Activated CD8-positive, alpha-beta T cell treated with anti-CD3 and anti-CD28 coated beads, Interleukin-2, amount 10 ng/mL, durations not matched to agents 7 days and 5 days (primary cell): ENCODE results near the gene HSDL2. TPM values are rescaled to one million over a fixed set of nuclear protein-coding genes. Genes with fewer than 3 reads are reported as not detected.
"Not testable (repeated sequence)": the region's sequence is repeated elsewhere in the genome, so short reads cannot be mapped to it uniquely, and the experiment has no call there.

Experiments
- ATAC-seq: fragments of 150-1000 bp; cut with Tn5 transposase; one replicate; pipeline ENCODE4 v1.10.0; 2021; ENCODE audit warnings: moderate library complexity
- CTCF ChIA-PET: fragments of 350-600 bp; sonication (Branson Sonifier 250); formaldehyde crosslinking; loops from one replicate; lab custom pipeline; 2021; ENCODE audit warnings: antibody characterized with exemption; lab: Charles Lee
- POLR2A ChIA-PET: fragments of 350-600 bp; sonication (Branson Sonifier 250); formaldehyde crosslinking; loops from one replicate; lab custom pipeline; 2021; ENCODE audit warnings: antibody characterized with exemption; lab: Charles Lee
- DNase-seq: peaks from one replicate; pipeline ENCODE4 v3.0.0-alpha.2; 2020
- H3K27ac Mint-ChIP-seq: one replicate; pipeline ENCODE4 v1.8.0; 2021; ENCODE audit warnings: mild to moderate bottlenecking, mixed read lengths
- H3K27me3 Mint-ChIP-seq: one replicate; pipeline ENCODE4 v1.8.0; 2021; ENCODE audit warnings: low read depth, mixed read lengths
- H3K36me3 Mint-ChIP-seq: one replicate; pipeline ENCODE4 v1.8.0; 2021; ENCODE audit warnings: low read depth, mixed read lengths
- H3K4me1 Mint-ChIP-seq: one replicate; pipeline ENCODE4 v1.8.0; 2021; ENCODE audit warnings: low read depth, mixed read lengths
- H3K4me3 Mint-ChIP-seq: one replicate; pipeline ENCODE4 v1.8.0; 2021; ENCODE audit warnings: mild to moderate bottlenecking, mixed read lengths
- H3K9me3 Mint-ChIP-seq: one replicate; pipeline ENCODE4 v1.8.0; 2022; ENCODE audit warnings: mixed read lengths; ENCODE audit not compliant: insufficient read depth
- total RNA-seq, 2 experiments: library from RNA; stranded (reverse); gene quantifications; one replicate each; pipeline ENCODE4 v1.2.3, GENCODE V29; 2021

HSDL2 gene
- total RNA-seq, 2 experiments from 2014 or later: 28.9 to 29.8 TPM

GRCh38 chr9:112379177-112380101, 469 bp upstream of the HSDL2 start:
- peak; percentile 94 for ATAC-seq

DNA sequence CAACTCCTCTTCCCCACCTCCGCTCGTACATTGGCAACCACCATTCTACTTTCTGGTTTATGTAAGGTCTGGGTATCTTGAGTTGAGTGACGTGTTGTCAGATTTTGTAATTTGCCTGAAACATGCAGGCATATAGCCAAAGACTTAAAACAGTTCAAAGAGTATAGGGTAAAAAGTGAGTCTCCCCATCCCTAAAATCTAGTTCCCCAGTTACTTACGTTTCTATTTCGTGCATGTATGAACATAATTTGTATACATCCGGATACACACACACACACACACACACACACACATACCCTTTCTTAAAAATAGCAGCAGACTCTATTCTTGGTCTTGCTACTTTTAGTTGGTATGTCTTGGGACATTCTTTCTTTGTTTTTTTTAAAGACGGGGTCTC, 915 bp downstream of the HSDL2 start:
- Mint-ChIP-seq H3K4me3 (peak overlapping the region; percentile 99), H3K4me1 (peaks cover 53% of the 10 kb centered on the region), H3K27me3 (no peaks in the 10 kb centered on the region), H3K9me3 (no peaks in the 10 kb centered on the region), H3K36me3 (peaks cover 7% of the 10 kb centered on the region), H3K27ac (peak overlapping the region; percentile 97)
- ChIA-PET POLR2A (interaction anchor here (0.8 to 2.7 kb wide), 6 partner anchors 14 to 898 kb away, joined by 3 to 26 read pairs (median 4); partner anchors contain the start of genes KIAA1958 and PTBP3), CTCF (interaction anchor here (1.5 to 2.9 kb wide), 5 partner anchors 19 to 522 kb away, joined by 3 to 22 read pairs (median 7); no protein-coding TSS in a partner anchor)
- ATAC-seq (no peak), DNase-seq (peak; percentile 29)

More at GRCh38 chr9:112379177-112380101, 469 bp upstream of the HSDL2 start:
- H3K4me1 Mint-ChIP-seq: peaks cover 50% of the 10 kb centered on the region
- H3K36me3 Mint-ChIP-seq: peaks cover 12% of the 10 kb centered on the region
- POLR2A ChIA-PET: interaction anchor here (0.6 to 2.7 kb wide), 30 partner anchors 8 to 896 kb away, joined by 3 to 26 read pairs (median 4); partner anchors contain the start of genes INIP, KIAA1958, PTBP3 and SUSD1
- no peaks in the 10 kb centered on the region for H3K9me3 Mint-ChIP-seq
- H3K27me3 Mint-ChIP-seq: no peaks in the 10 kb centered on the region
- CTCF ChIA-PET: interaction anchor here (0.6 to 3.2 kb wide), 22 partner anchors 10 to 523 kb away, joined by 3 to 22 read pairs (median 4); partner anchors contain the start of genes INIP, KIAA1958 and PTBP3
- DNase-seq: peak; percentile 99
- H3K27ac Mint-ChIP-seq: peak overlapping the region; percentile 97
- peak overlapping the region; percentile 99 for H3K4me3 Mint-ChIP-seq

- CTCF ChIA-PET: no interaction called here
- Mint-ChIP-seq H3K4me3 (no peak overlapping the region), H3K36me3 (peaks cover 7% of the 10 kb centered on the region), H3K27me3 (no peaks in the 10 kb centered on the region), H3K4me1 (peaks cover 53% of the 10 kb centered on the region), H3K9me3 (no peaks in the 10 kb centered on the region), H3K27ac (no peak overlapping the region)
- DNase-seq (no peak), ATAC-seq (no peak)
- POLR2A ChIA-PET: no interaction called here
Observed at GRCh38 chr9:112382066-112382465, 2.2 kb downstream of the HSDL2 start.

DNA sequence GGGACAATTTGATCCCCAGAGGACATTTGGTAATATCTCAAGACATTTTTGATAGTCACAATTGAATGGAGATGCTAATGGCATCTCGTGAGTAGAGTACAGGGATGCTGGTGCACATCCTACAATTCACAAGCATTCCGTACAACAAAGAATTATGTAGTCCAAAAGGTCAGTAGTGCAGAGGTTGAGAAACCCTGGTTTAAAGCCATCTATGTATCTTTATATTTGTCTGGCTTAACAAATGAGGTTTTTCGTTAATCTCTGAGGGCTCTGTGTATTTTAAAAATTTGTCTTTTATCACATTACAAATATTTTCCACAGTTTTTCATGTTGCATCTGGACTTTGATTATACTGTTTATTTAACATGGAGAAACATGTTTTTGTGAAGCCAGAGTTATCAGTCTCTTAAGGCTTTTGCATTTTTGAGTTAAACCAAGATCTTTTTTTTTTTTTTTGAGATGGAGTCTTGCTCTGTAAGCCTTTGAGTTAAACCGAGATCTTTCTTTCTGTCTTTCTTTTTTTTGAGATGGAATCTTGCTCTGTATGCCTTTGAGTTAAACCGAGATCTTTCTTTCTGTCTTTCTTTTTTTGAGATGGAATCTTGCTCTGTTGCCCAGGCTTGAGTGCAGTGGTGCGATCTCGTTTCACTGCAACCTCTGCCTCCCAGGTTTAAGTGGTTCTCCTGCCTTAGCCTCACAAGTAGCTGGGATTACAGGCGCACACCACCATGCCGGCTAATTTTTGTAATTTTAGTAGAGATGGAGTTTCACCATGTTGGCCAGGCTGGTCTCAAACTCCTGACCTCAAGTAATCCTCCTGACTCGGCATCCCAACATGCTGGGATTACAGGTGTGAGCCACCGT, 2.8 kb downstream of the HSDL2 start:
- DNase-seq (no peak), ATAC-seq (no peak)
- ChIA-PET POLR2A (no interaction called here), CTCF (no interaction called here)
- Mint-ChIP-seq H3K4me3 (no peak overlapping the region), H3K27ac (no peak overlapping the region), H3K36me3 (peaks cover 10% of the 10 kb centered on the region), H3K9me3 (no peaks in the 10 kb centered on the region), H3K27me3 (no peaks in the 10 kb centered on the region), H3K4me1 (peaks cover 53% of the 10 kb centered on the region)

DNA sequence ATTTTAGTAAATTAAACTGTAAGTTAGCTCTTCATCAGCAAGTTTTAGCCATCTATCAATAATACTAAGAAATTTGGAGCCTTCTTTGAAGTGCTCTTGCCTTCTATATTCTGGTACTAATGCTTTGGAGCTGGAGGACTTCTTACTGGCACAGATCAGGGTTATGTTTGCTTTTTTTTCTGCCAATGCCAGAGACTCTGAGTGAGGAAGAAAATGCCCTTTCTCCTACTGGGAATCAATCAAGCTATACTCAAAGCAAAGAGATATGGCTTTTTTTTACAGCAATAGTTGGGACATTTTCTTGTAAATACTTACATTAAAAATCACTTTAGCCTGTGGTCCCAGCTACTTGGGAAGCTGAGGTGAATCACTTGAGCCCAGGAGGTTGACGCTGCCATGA, 4.3 kb downstream of the HSDL2 start:
- CTCF ChIA-PET: interaction anchor here (1.4 kb wide), 1 partner anchor 23 kb away, joined by 4 read pairs; no protein-coding TSS in a partner anchor
- Mint-ChIP-seq H3K4me1 (peaks cover 44% of the 10 kb centered on the region), H3K4me3 (no peak overlapping the region), H3K36me3 (peaks cover 10% of the 10 kb centered on the region), H3K9me3 (no peaks in the 10 kb centered on the region), H3K27ac (no peak overlapping the region), H3K27me3 (no peaks in the 10 kb centered on the region)
- DNase-seq (no peak), ATAC-seq (no peak)
- POLR2A ChIA-PET: no interaction called here

DNA sequence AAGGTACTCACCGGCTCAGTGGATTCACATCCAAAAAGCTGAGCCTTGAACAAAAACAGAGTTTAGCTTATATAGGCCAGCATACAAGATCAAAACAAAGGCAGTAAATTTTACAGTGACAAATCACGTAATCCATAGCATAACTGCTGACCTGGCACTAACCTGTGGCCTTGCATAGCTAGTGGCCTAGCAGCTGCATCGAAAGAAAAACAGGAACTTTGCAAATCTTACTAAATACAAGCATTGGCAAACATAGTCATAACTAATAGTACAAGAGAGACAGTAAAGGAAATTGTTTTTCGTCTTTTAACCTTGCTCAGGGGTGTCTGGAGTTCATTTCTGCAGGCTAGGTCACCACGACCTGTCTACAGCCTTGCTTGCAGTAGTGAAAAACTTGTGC, 4.8 kb downstream of the HSDL2 start:
- DNase-seq: no peak
- H3K9me3 Mint-ChIP-seq: no peaks in the 10 kb centered on the region
- no peak overlapping the region for H3K4me3 Mint-ChIP-seq
- CTCF ChIA-PET: interaction anchor here (1.4 kb wide), 1 partner anchor 23 kb away, joined by 4 read pairs; no protein-coding TSS in a partner anchor
- H3K27ac Mint-ChIP-seq: no peak overlapping the region
- no peaks in the 10 kb centered on the region for H3K27me3 Mint-ChIP-seq
- ATAC-seq: no peak
- H3K4me1 Mint-ChIP-seq: peaks cover 44% of the 10 kb centered on the region
- POLR2A ChIA-PET: no interaction called here
- H3K36me3 Mint-ChIP-seq: peaks cover 10% of the 10 kb centered on the region

- peaks cover 30% of the 10 kb centered on the region for H3K4me1 Mint-ChIP-seq
- ChIA-PET CTCF (interaction anchor here (1.1 kb wide), 1 partner anchor 10 kb away, joined by 3 read pairs; no protein-coding TSS in a partner anchor), POLR2A (interaction anchor here (0.9 kb wide), 1 partner anchor 9 kb away, joined by 3 read pairs; no protein-coding TSS in a partner anchor)
- no peaks in the 10 kb centered on the region for H3K27me3 Mint-ChIP-seq
- ATAC-seq (peak; percentile 83), DNase-seq (peak; percentile 46)
- peak overlapping the region; percentile 55 for H3K27ac Mint-ChIP-seq
- H3K36me3 Mint-ChIP-seq: peaks cover 12% of the 10 kb centered on the region
- H3K9me3 Mint-ChIP-seq: no peaks in the 10 kb centered on the region
- no peak overlapping the region for H3K4me3 Mint-ChIP-seq
Observed at GRCh38 chr9:112387115-112387514, 7.2 kb downstream of the HSDL2 start.

GRCh38 chr9:112389897-112390296, 10.0 kb downstream of the HSDL2 start:
- H3K9me3 Mint-ChIP-seq, H3K27me3 Mint-ChIP-seq, ATAC-seq, H3K27ac Mint-ChIP-seq, DNase-seq, POLR2A ChIA-PET, H3K4me3 Mint-ChIP-seq: not testable (repeated sequence)
- peaks cover 14% of the 10 kb centered on the region for H3K4me1 Mint-ChIP-seq
- peaks cover 13% of the 10 kb centered on the region for H3K36me3 Mint-ChIP-seq
- CTCF ChIA-PET: interaction anchor here (0.7 kb wide), 1 partner anchor 1303 kb away, joined by 3 read pairs; no protein-coding TSS in a partner anchor

GRCh38 chr9:112391936-112392560, 12.1 kb downstream of the HSDL2 start:
- H3K27me3 Mint-ChIP-seq, H3K27ac Mint-ChIP-seq, POLR2A ChIA-PET, H3K9me3 Mint-ChIP-seq, CTCF ChIA-PET, H3K4me1 Mint-ChIP-seq, DNase-seq, ATAC-seq, H3K4me3 Mint-ChIP-seq: not testable (repeated sequence)
- peaks cover 13% of the 10 kb centered on the region for H3K36me3 Mint-ChIP-seq

- H3K27me3 Mint-ChIP-seq, ATAC-seq, H3K4me3 Mint-ChIP-seq, POLR2A ChIA-PET, CTCF ChIA-PET, DNase-seq, H3K27ac Mint-ChIP-seq, H3K4me1 Mint-ChIP-seq, H3K9me3 Mint-ChIP-seq: not testable (repeated sequence)
- H3K36me3 Mint-ChIP-seq: peaks cover 17% of the 10 kb centered on the region
Observed at GRCh38 chr9:112393146-112393545, 13.2 kb downstream of the HSDL2 start.

DNA sequence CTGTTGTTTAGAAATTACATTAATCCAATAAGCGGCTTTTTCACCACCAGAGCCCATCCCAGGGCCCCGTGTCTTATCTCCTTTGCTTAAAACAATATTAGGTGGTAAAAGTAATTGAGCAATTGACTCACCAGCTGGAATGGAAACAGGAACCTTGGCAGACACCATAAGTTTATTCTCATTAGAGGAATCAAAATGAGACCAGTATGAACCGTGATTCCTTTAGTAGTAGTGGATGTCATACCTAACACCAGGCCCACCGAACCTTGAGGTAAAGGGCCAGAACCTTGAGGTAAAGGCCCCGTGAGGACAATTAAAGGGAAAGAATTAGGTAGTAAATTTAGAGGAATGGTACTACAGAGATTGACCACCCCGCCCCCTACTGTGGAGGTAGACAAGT, 16.5 kb downstream of the HSDL2 start:
- no peak for DNase-seq
- H3K27me3 Mint-ChIP-seq: no peaks in the 10 kb centered on the region
- no peaks in the 10 kb centered on the region for H3K4me1 Mint-ChIP-seq
- peaks cover 27% of the 10 kb centered on the region for H3K36me3 Mint-ChIP-seq
- H3K9me3 Mint-ChIP-seq: peaks cover 7% of the 10 kb centered on the region
- ChIA-PET CTCF (no interaction called here), POLR2A (no interaction called here)
- ATAC-seq: no peak
- H3K4me3 Mint-ChIP-seq: no peak overlapping the region
- H3K27ac Mint-ChIP-seq: no peak overlapping the region
